HG03565 (cell line): ENCODE measurements around the gene FSTL3.

ENCODE experiments used
- ATAC-seq: cut with Tn5 transposase; IDR thresholded peaks from one replicate; pipeline ENCODE4 v1.9.1; 2021; ENCODE audit warnings: mild to moderate bottlenecking, moderate library complexity; ENCODE audit not compliant: unreplicated experiment

The FSTL3 gene

GRCh38 chr19:644789-645188, 31.4 kb upstream of the FSTL3 start:
- no peak for ATAC-seq

- ATAC-seq = no peak
Measured at GRCh38 chr19:645912-646778, 30.0 kb upstream of the FSTL3 start.

- ATAC-seq = no peak
Measured at GRCh38 chr19:646779-647565, 29.2 kb upstream of the FSTL3 start.

GRCh38 chr19:647566-648284, 28.5 kb upstream of the FSTL3 start:
- ATAC-seq = no peak

- no peak for ATAC-seq
Measured at GRCh38 chr19:648305-648704, 27.9 kb upstream of the FSTL3 start.

GRCh38 chr19:648904-649801, 27.0 kb upstream of the FSTL3 start:
- ATAC-seq = no peak

GRCh38 chr19:650121-650520, 26.1 kb upstream of the FSTL3 start:
- ATAC-seq = no peak

- ATAC-seq = no peak
Measured at GRCh38 chr19:651114-651818, 24.9 kb upstream of the FSTL3 start.

- ATAC-seq = no peak
Measured at GRCh38 chr19:651991-652390, 24.2 kb upstream of the FSTL3 start.

GRCh38 chr19:652467-653389, 23.5 kb upstream of the FSTL3 start:
- ATAC-seq = no peak

GRCh38 chr19:653425-653824, 22.8 kb upstream of the FSTL3 start:
- no peak for ATAC-seq

GRCh38 chr19:655691-656090, 20.5 kb upstream of the FSTL3 start:
- ATAC-seq = no peak

GRCh38 chr19:656751-657559, 19.2 kb upstream of the FSTL3 start:
- no peak for ATAC-seq

- no peak for ATAC-seq
Measured at GRCh38 chr19:657611-658010, 18.6 kb upstream of the FSTL3 start.

- ATAC-seq = no peak
Measured at GRCh38 chr19:658059-658839, 17.9 kb upstream of the FSTL3 start.

GRCh38 chr19:658916-659839, 17.0 kb upstream of the FSTL3 start:
- ATAC-seq = no peak
